Stimulated activated CD8-positive, alpha-beta memory T cell treated with anti-CD3 and anti-CD28 coated beads, Interleukin-4, amount 100 ng/mL, for 48 hours (primary cell): ENCODE measurements around the gene ADAMTS1.

ENCODE experiments used
- DNase-seq: peaks from one replicate; pipeline ENCODE4 v3.0.0-alpha.2; 2020

The ADAMTS1 gene

GRCh38 chr21:26812173-26812572, 33.0 kb downstream of the ADAMTS1 start:
- DNase-seq, result no peak

GRCh38 chr21:26811482-26811881, 33.7 kb downstream of the ADAMTS1 start:
- no peak for DNase-seq

GRCh38 chr21:26810676-26811415, 34.4 kb downstream of the ADAMTS1 start:
- DNase-seq, result no peak

GRCh38 chr21:26810266-26810665, 34.9 kb downstream of the ADAMTS1 start:
- no peak for DNase-seq

- no peak for DNase-seq
These were observed 35.5 kb downstream of the ADAMTS1 start for GRCh38 chr21:26809745-26810144.

GRCh38 chr21:26806801-26807295, 38.4 kb downstream of the ADAMTS1 start:
- DNase-seq, result no peak

GRCh38 chr21:26804895-26805609, 40.2 kb downstream of the ADAMTS1 start:
- DNase-seq, result no peak

- DNase-seq, result no peak
These were observed 43.7 kb downstream of the ADAMTS1 start for GRCh38 chr21:26801498-26801897.

GRCh38 chr21:26800970-26801431, 44.2 kb downstream of the ADAMTS1 start:
- DNase-seq, result no peak

GRCh38 chr21:26800455-26800854, 44.8 kb downstream of the ADAMTS1 start:
- no peak for DNase-seq

GRCh38 chr21:26800001-26800400, 45.2 kb downstream of the ADAMTS1 start:
- DNase-seq, result no peak

- no peak for DNase-seq
These were observed 46.1 kb downstream of the ADAMTS1 start for GRCh38 chr21:26798856-26799751.

- DNase-seq, result no peak
These were observed 47.2 kb downstream of the ADAMTS1 start for GRCh38 chr21:26797878-26798456.

- DNase-seq, result no peak
These were observed 49.3 kb downstream of the ADAMTS1 start for GRCh38 chr21:26795866-26796329.

GRCh38 chr21:26795412-26795805, 49.8 kb downstream of the ADAMTS1 start:
- DNase-seq, result no peak

- no peak for DNase-seq
These were observed 50.4 kb downstream of the ADAMTS1 start for GRCh38 chr21:26794597-26795411.

GRCh38 chr21:26790296-26790695, 54.9 kb downstream of the ADAMTS1 start:
- DNase-seq, result no peak

- no peak for DNase-seq
These were observed 56.4 kb downstream of the ADAMTS1 start for GRCh38 chr21:26788790-26789189.
